ENCODE results near the gene CAPN5.
A peak's percentile ranks its signal among the peaks of the same experiment; 100 is the strongest.

CAPN5 gene

DNA sequence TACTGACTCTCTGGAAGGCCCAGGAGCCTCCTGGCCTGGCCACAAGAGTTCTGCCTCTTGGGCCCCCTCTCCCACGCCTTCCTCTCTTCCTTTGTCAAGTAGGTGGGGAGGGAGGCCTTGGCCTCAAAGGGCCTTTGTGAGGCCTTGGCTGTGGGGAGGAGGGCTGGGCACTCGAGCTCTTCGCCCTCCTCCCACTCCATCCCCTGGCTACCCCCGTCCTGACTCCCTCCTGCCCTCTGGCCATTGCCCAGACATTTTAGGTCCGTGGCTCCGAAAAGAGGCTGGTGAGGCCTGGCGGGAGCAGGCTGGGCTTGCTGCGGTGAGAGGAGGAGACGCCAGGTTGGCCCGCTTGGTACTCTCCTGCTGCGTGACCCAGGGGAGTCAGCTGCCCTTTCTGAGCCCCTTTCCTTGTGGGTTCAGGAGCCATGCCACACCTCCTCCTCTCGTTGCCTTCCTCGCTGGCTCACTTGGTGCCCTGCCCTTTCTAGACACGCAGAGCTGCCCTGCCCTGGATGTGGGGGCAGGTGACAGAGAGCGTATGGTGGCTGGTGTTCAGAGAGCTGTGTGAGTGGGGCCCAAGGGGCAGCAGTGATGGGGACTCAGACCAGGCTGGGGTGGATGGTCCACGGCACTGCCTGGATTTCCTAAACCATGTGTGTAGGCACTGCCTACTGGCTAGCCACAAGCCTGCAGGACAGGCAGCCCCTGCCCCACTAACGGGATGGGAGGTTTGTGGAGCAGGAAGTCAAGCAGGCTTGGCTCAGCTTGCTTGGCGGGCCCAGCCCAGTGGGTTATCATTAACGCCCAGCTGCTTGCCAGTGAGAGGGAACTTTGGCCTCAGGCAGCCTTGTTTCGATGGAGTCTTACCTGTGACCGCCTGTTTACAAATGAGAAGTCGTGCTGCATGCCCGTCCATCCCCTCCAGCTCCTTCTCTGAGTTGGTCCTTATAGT lies 20.0 kb downstream of the CAPN5 start:
- H3K4me3 ChIP-seq (ENCODE audit: low read depth, low read length): no peak overlapping the region
- DNase-seq (ENCODE audit: low read depth): no peak
- TF ChIP-seq, protein P1, sequence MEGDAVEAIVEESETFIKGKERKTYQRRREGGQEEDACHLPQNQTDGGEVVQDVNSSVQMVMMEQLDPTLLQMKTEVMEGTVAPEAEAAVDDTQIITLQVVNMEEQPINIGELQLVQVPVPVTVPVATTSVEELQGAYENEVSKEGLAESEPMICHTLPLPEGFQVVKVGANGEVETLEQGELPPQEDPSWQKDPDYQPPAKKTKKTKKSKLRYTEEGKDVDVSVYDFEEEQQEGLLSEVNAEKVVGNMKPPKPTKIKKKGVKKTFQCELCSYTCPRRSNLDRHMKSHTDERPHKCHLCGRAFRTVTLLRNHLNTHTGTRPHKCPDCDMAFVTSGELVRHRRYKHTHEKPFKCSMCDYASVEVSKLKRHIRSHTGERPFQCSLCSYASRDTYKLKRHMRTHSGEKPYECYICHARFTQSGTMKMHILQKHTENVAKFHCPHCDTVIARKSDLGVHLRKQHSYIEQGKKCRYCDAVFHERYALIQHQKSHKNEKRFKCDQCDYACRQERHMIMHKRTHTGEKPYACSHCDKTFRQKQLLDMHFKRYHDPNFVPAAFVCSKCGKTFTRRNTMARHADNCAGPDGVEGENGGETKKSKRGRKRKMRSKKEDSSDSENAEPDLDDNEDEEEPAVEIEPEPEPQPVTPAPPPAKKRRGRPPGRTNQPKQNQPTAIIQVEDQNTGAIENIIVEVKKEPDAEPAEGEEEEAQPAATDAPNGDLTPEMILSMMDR (IDR thresholded peaks at IDR 0.05; ENCODE audit: control insufficient read depth, extremely low read depth, insufficient read depth): no peak

DNA sequence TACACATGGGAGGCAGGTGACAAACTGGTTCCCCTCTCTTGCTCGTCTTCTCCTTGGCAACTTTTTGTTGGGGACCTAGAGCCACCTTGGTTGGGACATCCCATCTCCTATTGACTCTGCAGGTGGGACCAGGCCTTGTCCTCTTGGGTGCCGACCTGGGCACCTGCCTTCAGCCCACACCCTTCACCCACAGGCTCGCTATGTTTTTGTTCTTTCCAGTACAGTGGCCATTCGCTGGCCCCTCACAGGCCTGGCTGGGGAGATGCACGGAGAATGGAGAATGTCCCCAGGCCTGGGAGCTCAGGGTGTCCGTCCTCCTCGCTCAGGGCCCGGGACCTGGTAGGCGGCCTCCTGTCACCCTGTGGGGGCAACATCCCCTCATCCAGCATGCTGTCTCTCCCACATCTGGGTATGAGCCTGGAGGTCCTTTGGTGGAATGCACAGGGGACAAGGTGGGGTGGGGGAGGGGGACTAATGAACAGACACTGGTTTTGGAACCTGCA lies 21.0 kb downstream of the CAPN5 start:
- H3K4me3 ChIP-seq (ENCODE audit: low read depth, low read length): no peak overlapping the region
- DNase-seq (ENCODE audit: low read depth): no peak
- TF ChIP-seq, protein P1 (IDR thresholded peaks at IDR 0.05; ENCODE audit: control insufficient read depth, extremely low read depth, insufficient read depth): no peak

GRCh38 chr11:77088236-77089003 lies 21.6 kb downstream of the CAPN5 start:
- TF ChIP-seq, protein P1 (IDR thresholded peaks at IDR 0.05; ENCODE audit: control insufficient read depth, extremely low read depth, insufficient read depth): no peak
- H3K4me3 ChIP-seq (ENCODE audit: low read depth, low read length): no peak overlapping the region
- peak; percentile 79 for DNase-seq (ENCODE audit: low read depth)

- DNase-seq (ENCODE audit: low read depth): no peak
- TF ChIP-seq, protein P1 (IDR thresholded peaks at IDR 0.05; ENCODE audit: control insufficient read depth, extremely low read depth, insufficient read depth): no peak
- no peak overlapping the region for H3K4me3 ChIP-seq (ENCODE audit: low read depth, low read length)
Measured at GRCh38 chr11:77089004-77089545, 22.3 kb downstream of the CAPN5 start.

DNA sequence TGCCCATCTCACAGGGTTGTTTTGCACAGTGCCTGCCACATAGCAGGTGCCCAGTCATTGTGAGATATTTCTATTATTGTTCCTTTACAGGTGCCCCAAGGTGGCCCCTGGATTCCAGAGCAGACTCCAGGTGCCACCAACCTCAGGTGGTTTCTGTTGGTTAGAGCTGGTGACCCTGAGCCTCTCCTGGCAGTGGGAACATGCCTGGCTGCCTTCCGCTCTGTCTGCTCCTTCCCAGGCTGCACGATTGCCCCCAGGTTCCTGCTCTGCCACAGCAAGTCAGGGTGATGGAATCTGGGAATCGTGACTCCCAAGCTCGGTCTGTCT lies 23.2 kb downstream of the CAPN5 start:
- DNase-seq (ENCODE audit: low read depth): no peak
- TF ChIP-seq, protein P1 (IDR thresholded peaks at IDR 0.05; ENCODE audit: control insufficient read depth, extremely low read depth, insufficient read depth): no peak
- H3K4me3 ChIP-seq (ENCODE audit: low read depth, low read length): no peak overlapping the region

DNA sequence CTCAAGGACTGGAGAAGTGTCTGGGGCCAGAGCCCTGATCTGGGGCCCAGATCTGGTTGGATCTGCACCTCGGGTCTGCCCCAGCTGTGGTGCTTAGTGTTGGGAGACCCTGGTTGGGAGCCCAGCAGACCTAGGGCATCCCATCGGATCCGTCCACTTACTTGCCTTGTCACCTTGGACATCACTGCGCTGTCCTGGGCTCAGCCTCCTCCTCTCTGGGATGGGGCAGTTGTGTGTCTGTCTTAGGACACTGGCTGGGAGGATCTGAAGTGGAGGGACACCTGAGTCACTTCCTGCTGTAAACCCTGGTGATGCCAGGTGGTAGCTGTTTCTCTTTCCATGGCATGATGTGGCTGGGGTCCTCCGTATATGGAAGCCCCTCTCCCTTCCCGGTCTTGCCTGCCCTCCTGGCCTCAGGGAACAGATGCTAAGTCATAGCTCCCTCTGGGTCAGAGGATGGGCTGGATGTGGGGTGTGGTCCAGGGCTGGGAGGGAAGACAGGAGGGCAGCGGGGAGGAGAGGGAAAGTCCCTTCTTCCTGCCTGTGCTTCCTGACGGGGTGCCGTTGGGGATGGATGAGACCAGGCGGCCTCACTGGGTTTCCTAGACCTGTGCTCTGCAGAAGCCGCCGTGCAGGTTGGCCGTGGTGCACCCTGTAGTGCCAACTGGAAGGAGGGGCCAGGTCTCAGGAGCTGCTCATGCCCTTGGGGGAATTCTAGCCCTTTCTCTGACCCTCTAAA lies 23.8 kb downstream of the CAPN5 start:
- no peak for DNase-seq (ENCODE audit: low read depth)
- TF ChIP-seq, protein P1 (IDR thresholded peaks at IDR 0.05; ENCODE audit: control insufficient read depth, extremely low read depth, insufficient read depth): no peak
- H3K4me3 ChIP-seq (ENCODE audit: low read depth, low read length): no peak overlapping the region

All from LNCaP clone FGC (cell line).